ENCODE data around the gene DAB1. TPM values are rescaled to one million over a fixed set of nuclear protein-coding genes. Genes with fewer than 3 reads are reported as not detected.
A peak's percentile ranks its signal among the peaks of the same experiment; 100 is the strongest.

DAB1 gene
- total RNA-seq, 1 donor from 2014 or later, result 14.6 TPM

GRCh38 chr1:57443004-57443403 lies 19.1 kb upstream of the DAB1 start:
- H3K4me1 Mint-ChIP-seq, result peaks cover 6% of the 10 kb centered on the region
- H3K36me3 Mint-ChIP-seq, result no peaks in the 10 kb centered on the region
- TF ChIP-seq EZH2phosphoT487 (IDR thresholded peaks at IDR 0.05) (no peak), CTCF (IDR thresholded peaks at IDR 0.05) (no peak), EZH2 (IDR thresholded peaks at IDR 0.05) (no peak)
- Histone ChIP-seq H3K36me3 (no peaks in the 10 kb centered on the region), H4K20me1 (ENCODE audit: low read depth) (no peaks in the 10 kb centered on the region), H3K27ac (no peak overlapping the region), H3K79me2 (ENCODE audit: low read depth) (no peaks in the 10 kb centered on the region), H3K27me3 (no peaks in the 10 kb centered on the region), H3K9me3 (ENCODE audit: low read depth) (no peaks in the 10 kb centered on the region), H3K4me1 (peaks cover 8% of the 10 kb centered on the region), H3K4me2 (no peak overlapping the region), H3K4me3 (no peak overlapping the region), H2AFZ (replicated peaks) (no peak overlapping the region), H3F3A (ENCODE audit: low read depth) (peaks cover 7% of the 10 kb centered on the region), H3K9ac (no peak overlapping the region)
- no peaks in the 10 kb centered on the region for H3K27me3 Mint-ChIP-seq (ENCODE audit: insufficient read depth, low read depth)
- DNase-seq (ENCODE audit: low spot score), result no peak
- no peak overlapping the region for H3K4me3 Mint-ChIP-seq
- no peak overlapping the region for H3K27ac Mint-ChIP-seq
- H3K9me3 Mint-ChIP-seq, result no peaks in the 10 kb centered on the region

- DNase-seq (ENCODE audit: low spot score), result peak; percentile 68
These were observed 16.2 kb upstream of the DAB1 start for GRCh38 chr1:57440096-57440495.

GRCh38 chr1:57431400-57431799 lies 7.5 kb upstream of the DAB1 start:
- TF ChIP-seq EZH2phosphoT487 (IDR thresholded peaks at IDR 0.05), result no peak
- no peak for TF ChIP-seq CTCF (IDR thresholded peaks at IDR 0.05)
- no peak for TF ChIP-seq EZH2 (IDR thresholded peaks at IDR 0.05)
- H3K36me3 Mint-ChIP-seq, result no peaks in the 10 kb centered on the region

More at GRCh38 chr1:57440096-57440495, 16.2 kb upstream of the DAB1 start:
- Mint-ChIP-seq H3K36me3 (no peaks in the 10 kb centered on the region), H3K4me3 (no peak overlapping the region), H3K27me3 (ENCODE audit: insufficient read depth, low read depth) (peaks cover 2% of the 10 kb centered on the region), H3K27ac (no peak overlapping the region), H3K4me1 (peaks cover 6% of the 10 kb centered on the region), H3K9me3 (no peaks in the 10 kb centered on the region)
- no peak overlapping the region for H3K9ac ChIP-seq
- H2AFZ ChIP-seq (replicated peaks), result no peak overlapping the region
- peaks cover 7% of the 10 kb centered on the region for H3F3A ChIP-seq (ENCODE audit: low read depth)
- H3K27me3 ChIP-seq, result no peaks in the 10 kb centered on the region
- H4K20me1 ChIP-seq (ENCODE audit: low read depth), result no peaks in the 10 kb centered on the region
- H3K36me3 ChIP-seq, result no peaks in the 10 kb centered on the region
- no peak overlapping the region for H3K4me3 ChIP-seq
- H3K27ac ChIP-seq, result no peak overlapping the region
- H3K4me1 ChIP-seq, result peaks cover 8% of the 10 kb centered on the region
- H3K9me3 ChIP-seq (ENCODE audit: low read depth), result no peaks in the 10 kb centered on the region
- H3K79me2 ChIP-seq (ENCODE audit: low read depth), result no peaks in the 10 kb centered on the region
- TF ChIP-seq EZH2phosphoT487 (IDR thresholded peaks at IDR 0.05) (no peak), CTCF (IDR thresholded peaks at IDR 0.05) (no peak), EZH2 (IDR thresholded peaks at IDR 0.05) (no peak)
- H3K4me2 ChIP-seq, result peak overlapping the region; percentile 42

More at GRCh38 chr1:57431400-57431799, 7.5 kb upstream of the DAB1 start:
- no peak for DNase-seq (ENCODE audit: low spot score)
- Mint-ChIP-seq H3K27ac (no peak overlapping the region), H3K4me3 (no peak overlapping the region), H3K27me3 (ENCODE audit: insufficient read depth, low read depth) (peaks cover 2% of the 10 kb centered on the region), H3K9me3 (no peaks in the 10 kb centered on the region), H3K4me1 (no peaks in the 10 kb centered on the region)
- H3K9me3 ChIP-seq (ENCODE audit: low read depth), result no peaks in the 10 kb centered on the region
- H3K4me2 ChIP-seq, result no peak overlapping the region
- no peaks in the 10 kb centered on the region for H3K36me3 ChIP-seq
- no peaks in the 10 kb centered on the region for H4K20me1 ChIP-seq (ENCODE audit: low read depth)
- no peaks in the 10 kb centered on the region for H3K79me2 ChIP-seq (ENCODE audit: low read depth)
- no peaks in the 10 kb centered on the region for H3K4me1 ChIP-seq
- no peak overlapping the region for H2AFZ ChIP-seq (replicated peaks)
- no peak overlapping the region for H3K27ac ChIP-seq
- no peak overlapping the region for H3K9ac ChIP-seq
- H3F3A ChIP-seq (ENCODE audit: low read depth), result no peaks in the 10 kb centered on the region
- no peak overlapping the region for H3K4me3 ChIP-seq
- peaks cover 2% of the 10 kb centered on the region for H3K27me3 ChIP-seq

All from neural progenitor cell (in vitro differentiated cells).